Fibroblast of peridontal ligament (primary cell): ENCODE data around the gene FBLN1.
"Not testable (repeated sequence)": the region's sequence is repeated elsewhere in the genome, so short reads cannot be mapped to it uniquely, and the experiment has no call there.

Source experiments
- DNase-seq: peaks from one replicate; pipeline ENCODE4 v3.0.0-alpha.2; 2010; ENCODE audit errors: extremely low read depth

FBLN1 gene

GRCh38 chr22:45548991-45549761 is 46.5 kb downstream of the FBLN1 start:
- peak; percentile 89 for DNase-seq

GRCh38 chr22:45549762-45550378 is 47.2 kb downstream of the FBLN1 start:
- no peak for DNase-seq

GRCh38 chr22:45550416-45550815 is 47.7 kb downstream of the FBLN1 start:
- no peak for DNase-seq

- DNase-seq = no peak
Measured at GRCh38 chr22:45550891-45551290, 48.2 kb downstream of the FBLN1 start.

GRCh38 chr22:45551310-45552016 is 48.8 kb downstream of the FBLN1 start:
- no peak for DNase-seq

GRCh38 chr22:45552017-45552411 is 49.3 kb downstream of the FBLN1 start:
- no peak for DNase-seq

GRCh38 chr22:45552580-45553350 is 50.1 kb downstream of the FBLN1 start:
- DNase-seq = peak; percentile 94

GRCh38 chr22:45553351-45554039 is 50.8 kb downstream of the FBLN1 start:
- DNase-seq = peak; percentile 96

GRCh38 chr22:45554040-45554406 is 51.3 kb downstream of the FBLN1 start:
- DNase-seq = no peak

GRCh38 chr22:45554861-45555260 is 52.2 kb downstream of the FBLN1 start:
- DNase-seq = no peak

- not testable (repeated sequence) for DNase-seq
Measured at GRCh38 chr22:45557926-45558325, 55.2 kb downstream of the FBLN1 start.

GRCh38 chr22:45560092-45560491 is 57.4 kb downstream of the FBLN1 start:
- not testable (repeated sequence) for DNase-seq

- not testable (repeated sequence) for DNase-seq
Measured at GRCh38 chr22:45560761-45561160, 58.1 kb downstream of the FBLN1 start.

- DNase-seq = no peak
Measured at GRCh38 chr22:45562102-45562501, 59.4 kb downstream of the FBLN1 start.

- DNase-seq = no peak
Measured at GRCh38 chr22:45562537-45563361, 60.1 kb downstream of the FBLN1 start.

- no peak for DNase-seq
Measured at GRCh38 chr22:45563362-45564040, 60.8 kb downstream of the FBLN1 start.

- no peak for DNase-seq
Measured at GRCh38 chr22:45564349-45565030, 61.8 kb downstream of the FBLN1 start.

GRCh38 chr22:45565171-45565570 is 62.5 kb downstream of the FBLN1 start:
- no peak for DNase-seq

- DNase-seq = no peak
Measured at GRCh38 chr22:45565973-45566372, 63.3 kb downstream of the FBLN1 start.
